OCI-LY3 (cell line): ENCODE results near the gene AQP5.

Source experiments
- H2AFZ ChIP-seq: fragments of 200-600, 300-600 bp; shearing (Covaris generic); 2 replicates; pipeline ENCODE4 v1.6.0; 2014; ENCODE audit warnings: antibody characterized with exemption, low read depth, low read length
- H3K27ac ChIP-seq: fragments of 200-600, 300-600 bp; sonication (generic); 2 replicates; pipeline ENCODE4 v1.5.1; 2014; ENCODE audit warnings: mild to moderate bottlenecking, low read length, moderate library complexity, mixed read lengths
- H3K27me3 ChIP-seq: fragments of 200-600, 300-600 bp; sonication (generic); 2 replicates; pipeline ENCODE4 v1.6.1; 2014; ENCODE audit warnings: low read depth, low read length, mixed read lengths
- H3K36me3 ChIP-seq: fragments of 200-600, 300-600 bp; sonication (generic); replicated peaks from 2 replicates; pipeline ENCODE3; 2014; ENCODE audit warnings: low read depth, low read length, mixed read lengths
- H3K4me1 ChIP-seq: fragments of 300-600, 200-600 bp; sonication (generic); 2 replicates; pipeline ENCODE4 v1.6.1; 2014; ENCODE audit warnings: low read length, mixed read lengths
- H3K4me2 ChIP-seq: fragments of 200-600, 300-600 bp; sonication (generic); 2 replicates; pipeline ENCODE4 v1.6.1; 2014; ENCODE audit warnings: low read length, mixed read lengths
- H3K4me3 ChIP-seq: fragments of 300-600, 200-600 bp; sonication (generic); 2 replicates; pipeline ENCODE4 v1.5.1; 2014; ENCODE audit warnings: antibody characterized with exemption, mild to moderate bottlenecking, low read length, moderate library complexity
- H3K79me2 ChIP-seq: fragments of 300-600, 200-600 bp; shearing (Covaris generic); 2 replicates; pipeline ENCODE4 v1.6.1; 2014; ENCODE audit warnings: mild to moderate bottlenecking, low read length, mixed read lengths
- H3K9ac ChIP-seq: fragments of 300-600, 200-600 bp; shearing (Covaris generic); 2 replicates; pipeline ENCODE4 v1.6.0; 2014; ENCODE audit warnings: mild to moderate bottlenecking, low read length, moderate library complexity
- H3K9me3 ChIP-seq: fragments of 200-600, 300-600 bp; shearing (Covaris generic); 2 replicates; pipeline ENCODE4 v1.6.1; 2014; ENCODE audit warnings: low read length, mixed read lengths; ENCODE audit not compliant: insufficient read depth
- H4K20me1 ChIP-seq: fragments of 200-600, 300-600 bp; sonication (generic); 2 replicates; pipeline ENCODE4 v1.6.1; 2016; ENCODE audit warnings: low read length, mixed read lengths; ENCODE audit not compliant: insufficient read depth
- EZH2phosphoT487 ChIP-seq: fragments of 200-600 bp; shearing (Covaris generic); IDR thresholded peaks from 2 replicates; pipeline ENCODE4 v1.6.1; 2018; ENCODE audit warnings: antibody characterized with exemption, mixed run types, low read depth
- TF ChIP-seq, protein P1 (sequence below): fragments of 200-600, 300-600 bp; sonication (generic); IDR thresholded peaks from 2 replicates; pipeline ENCODE4 v1.5.1; 2014; ENCODE audit warnings: antibody characterized with exemption, low read length, low read depth

The AQP5 gene

DNA sequence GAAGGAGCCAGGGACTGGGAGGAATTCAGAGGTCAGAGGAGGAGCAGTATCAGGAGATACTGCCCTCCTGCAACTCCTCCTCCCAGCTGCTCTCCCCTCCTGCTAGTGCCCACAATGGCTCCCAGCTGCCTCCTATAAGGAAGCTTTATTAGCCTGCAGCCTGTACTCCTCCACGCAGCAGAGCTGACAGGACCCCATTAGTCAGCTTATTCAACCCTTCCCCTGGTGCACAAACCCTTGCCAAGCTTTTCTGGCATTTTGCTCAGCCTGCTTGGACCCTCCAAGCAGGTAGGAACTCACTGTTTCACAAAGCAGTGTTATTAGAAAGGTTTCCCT is 18.1 kb upstream of the AQP5 start:
- peaks cover 4% of the 10 kb centered on the region; the same call in 1 of the 2 replicates for H3K4me1 ChIP-seq
- H3K79me2 ChIP-seq: no peaks in the 10 kb centered on the region
- H4K20me1 ChIP-seq: no peaks in the 10 kb centered on the region
- H3K36me3 ChIP-seq: no peaks in the 10 kb centered on the region
- no peak overlapping the region for H3K4me3 ChIP-seq
- no peaks in the 10 kb centered on the region for H3K27me3 ChIP-seq
- TF ChIP-seq EZH2phosphoT487: no peak
- TF ChIP-seq, protein P1, sequence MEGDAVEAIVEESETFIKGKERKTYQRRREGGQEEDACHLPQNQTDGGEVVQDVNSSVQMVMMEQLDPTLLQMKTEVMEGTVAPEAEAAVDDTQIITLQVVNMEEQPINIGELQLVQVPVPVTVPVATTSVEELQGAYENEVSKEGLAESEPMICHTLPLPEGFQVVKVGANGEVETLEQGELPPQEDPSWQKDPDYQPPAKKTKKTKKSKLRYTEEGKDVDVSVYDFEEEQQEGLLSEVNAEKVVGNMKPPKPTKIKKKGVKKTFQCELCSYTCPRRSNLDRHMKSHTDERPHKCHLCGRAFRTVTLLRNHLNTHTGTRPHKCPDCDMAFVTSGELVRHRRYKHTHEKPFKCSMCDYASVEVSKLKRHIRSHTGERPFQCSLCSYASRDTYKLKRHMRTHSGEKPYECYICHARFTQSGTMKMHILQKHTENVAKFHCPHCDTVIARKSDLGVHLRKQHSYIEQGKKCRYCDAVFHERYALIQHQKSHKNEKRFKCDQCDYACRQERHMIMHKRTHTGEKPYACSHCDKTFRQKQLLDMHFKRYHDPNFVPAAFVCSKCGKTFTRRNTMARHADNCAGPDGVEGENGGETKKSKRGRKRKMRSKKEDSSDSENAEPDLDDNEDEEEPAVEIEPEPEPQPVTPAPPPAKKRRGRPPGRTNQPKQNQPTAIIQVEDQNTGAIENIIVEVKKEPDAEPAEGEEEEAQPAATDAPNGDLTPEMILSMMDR: no peak
- no peak overlapping the region for H3K4me2 ChIP-seq
- no peak overlapping the region for H3K27ac ChIP-seq
- no peak overlapping the region for H2AFZ ChIP-seq
- H3K9me3 ChIP-seq: no peaks in the 10 kb centered on the region
- no peak overlapping the region for H3K9ac ChIP-seq

DNA sequence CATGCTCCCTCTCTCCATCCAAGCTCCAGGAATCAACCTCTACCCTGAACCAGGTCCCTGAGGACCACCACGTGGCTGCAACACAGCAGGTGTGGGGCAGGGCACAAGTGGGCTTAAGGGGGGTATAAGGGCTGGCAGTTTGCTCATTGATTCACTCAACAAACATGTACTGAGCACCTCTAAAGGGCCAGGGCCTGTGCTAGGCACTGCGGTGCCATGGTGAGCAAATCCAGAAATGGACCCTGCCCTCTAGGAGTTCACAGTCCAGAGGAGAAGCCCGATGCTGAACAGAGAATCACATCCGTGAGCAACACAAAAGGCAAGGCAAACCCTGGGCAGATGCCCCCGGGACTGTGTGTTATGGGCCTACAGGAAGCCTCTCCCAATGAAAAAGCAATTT is 17.6 kb upstream of the AQP5 start:
- no peaks in the 10 kb centered on the region for H3K36me3 ChIP-seq
- peaks cover 8% of the 10 kb centered on the region; the same call in 1 of the 2 replicates for H3K4me1 ChIP-seq
- no peak overlapping the region for H3K27ac ChIP-seq
- no peaks in the 10 kb centered on the region for H3K79me2 ChIP-seq
- no peaks in the 10 kb centered on the region for H3K9me3 ChIP-seq
- no peaks in the 10 kb centered on the region for H4K20me1 ChIP-seq
- no peak overlapping the region for H2AFZ ChIP-seq
- H3K4me2 ChIP-seq: no peak overlapping the region
- TF ChIP-seq, protein P1: no peak
- no peak for TF ChIP-seq EZH2phosphoT487
- H3K27me3 ChIP-seq: no peaks in the 10 kb centered on the region
- H3K4me3 ChIP-seq: no peak overlapping the region
- H3K9ac ChIP-seq: no peak overlapping the region

DNA sequence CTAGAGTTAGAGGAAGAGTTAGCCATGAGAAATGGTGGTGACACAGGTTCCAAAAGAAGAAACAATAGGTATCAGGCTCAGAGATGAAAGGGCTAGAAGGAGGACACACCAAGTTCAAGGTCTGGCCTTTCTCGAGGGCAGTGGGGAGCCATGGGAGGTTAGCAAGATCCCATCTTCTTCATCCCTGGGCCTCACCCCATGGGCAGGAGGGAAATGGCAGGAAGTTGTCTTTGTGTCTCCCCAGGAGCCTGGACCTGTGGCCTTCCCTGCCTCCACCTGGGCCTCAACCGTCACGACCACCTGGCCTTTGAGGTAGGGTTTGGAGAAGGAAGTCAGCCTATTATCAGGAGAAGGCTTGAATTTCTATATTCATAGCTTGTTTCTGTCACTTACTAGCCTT is 17.0 kb upstream of the AQP5 start:
- Histone ChIP-seq H2AFZ (0 out of 2 replicates have a peak overlapping the region, but pooled peaks have one; percentile 95), H3K9ac (no peak overlapping the region), H3K4me2 (no peak overlapping the region), H3K4me3 (no peak overlapping the region), H4K20me1 (no peaks in the 10 kb centered on the region), H3K36me3 (no peaks in the 10 kb centered on the region), H3K27ac (no peak overlapping the region), H3K79me2 (no peaks in the 10 kb centered on the region), H3K27me3 (no peaks in the 10 kb centered on the region), H3K4me1 (peaks cover 9% of the 10 kb centered on the region; the same call in 1 of the 2 replicates), H3K9me3 (no peaks in the 10 kb centered on the region)
- no peak for TF ChIP-seq EZH2phosphoT487
- TF ChIP-seq, protein P1: no peak

DNA sequence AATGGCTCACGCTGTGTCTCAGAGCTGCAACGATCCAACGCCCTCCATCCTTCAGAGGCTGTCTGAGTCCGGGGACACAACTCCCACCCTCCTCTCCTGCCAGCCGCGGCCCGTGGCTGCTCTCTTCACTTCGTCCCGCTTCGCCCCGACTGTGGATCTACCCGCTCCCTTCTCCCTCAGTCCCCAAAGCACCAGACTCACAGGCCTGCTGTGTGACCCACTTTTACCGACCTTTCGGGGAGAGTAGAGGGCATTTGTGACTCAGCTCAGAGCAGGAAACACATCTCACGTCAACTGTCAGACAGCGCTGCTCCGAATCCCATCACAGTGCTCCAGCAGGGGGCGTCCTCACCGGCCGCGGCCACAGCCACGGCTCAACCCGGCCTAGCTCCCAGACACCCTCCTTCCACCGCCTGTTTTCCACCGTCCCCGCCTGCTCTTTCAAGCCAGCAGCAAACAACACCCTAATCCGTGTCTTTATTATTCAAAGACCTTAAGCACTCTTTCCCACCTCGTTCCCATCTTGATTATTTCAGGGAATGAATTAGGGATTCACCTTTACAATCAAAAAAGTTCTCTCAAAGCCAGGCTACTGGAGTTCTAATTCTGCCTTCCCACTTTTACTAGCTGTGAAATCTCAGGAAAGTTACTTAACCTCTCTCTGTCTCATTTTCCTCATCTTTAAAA is 16.1 kb upstream of the AQP5 start:
- no peak overlapping the region for H3K27ac ChIP-seq
- peak overlapping the region; percentile 74 for H3K4me3 ChIP-seq
- H3K27me3 ChIP-seq: no peaks in the 10 kb centered on the region
- H3K4me2 ChIP-seq: peak overlapping the region; percentile 77
- no peaks in the 10 kb centered on the region for H3K36me3 ChIP-seq
- peaks cover 9% of the 10 kb centered on the region; the same call in 1 of the 2 replicates for H3K4me1 ChIP-seq
- no peaks in the 10 kb centered on the region for H3K9me3 ChIP-seq
- H4K20me1 ChIP-seq: no peaks in the 10 kb centered on the region
- peak overlapping the region; percentile 95 for H2AFZ ChIP-seq
- H3K9ac ChIP-seq: peak overlapping the region; percentile 45; the same call in 1 of the 2 replicates
- H3K79me2 ChIP-seq: no peaks in the 10 kb centered on the region
- TF ChIP-seq, protein P1: peak; percentile 85
- no peak for TF ChIP-seq EZH2phosphoT487
